ENCODE results near the gene TIMM10B.

- no peak for TF ChIP-seq POLR2A (IDR thresholded peaks at IDR 0.05)
- no peak for TF ChIP-seq CTCF (IDR thresholded peaks at IDR 0.05)
Measured at GRCh38 chr11:6516865-6517264, 35.6 kb downstream of the TIMM10B start.
